Hematopoietic multipotent progenitor cell treated with erythropoietin and hydrocortisone succinate and interleukin-3 and kit ligand, for 15 days (in vitro differentiated cells): ENCODE data around the gene ESR1.
A peak's percentile ranks its signal among the peaks of the same experiment; 100 is the strongest.
"Not testable (repeated sequence)": the region's sequence is repeated elsewhere in the genome, so short reads cannot be mapped to it uniquely, and the experiment has no call there.

Experiments
- DNase-seq: peaks from one replicate; pipeline ENCODE4 v3.0.0-alpha.2; 2015; ENCODE audit warnings: low spot score

ESR1 gene

DNA sequence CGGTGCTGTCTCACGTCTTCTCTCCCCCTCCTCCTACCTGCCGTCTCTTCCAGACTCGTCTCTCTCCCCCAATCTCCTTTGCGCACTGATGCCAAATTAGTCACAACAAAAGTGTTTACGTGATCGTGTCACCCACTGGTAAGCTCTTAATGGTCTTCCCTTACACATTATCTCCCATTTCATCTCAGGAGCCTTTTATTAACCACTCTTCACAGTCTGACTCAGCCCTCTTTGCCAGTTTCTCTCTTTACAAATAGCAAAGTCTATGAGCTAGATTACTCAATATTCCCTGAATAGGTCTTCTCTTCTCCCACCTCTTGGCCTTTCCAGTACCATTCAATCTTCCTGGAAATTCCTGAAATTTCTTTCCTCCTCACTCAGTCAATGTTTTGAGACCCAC is 247.0 kb downstream of the ESR1 start:
- no peak for DNase-seq

DNA sequence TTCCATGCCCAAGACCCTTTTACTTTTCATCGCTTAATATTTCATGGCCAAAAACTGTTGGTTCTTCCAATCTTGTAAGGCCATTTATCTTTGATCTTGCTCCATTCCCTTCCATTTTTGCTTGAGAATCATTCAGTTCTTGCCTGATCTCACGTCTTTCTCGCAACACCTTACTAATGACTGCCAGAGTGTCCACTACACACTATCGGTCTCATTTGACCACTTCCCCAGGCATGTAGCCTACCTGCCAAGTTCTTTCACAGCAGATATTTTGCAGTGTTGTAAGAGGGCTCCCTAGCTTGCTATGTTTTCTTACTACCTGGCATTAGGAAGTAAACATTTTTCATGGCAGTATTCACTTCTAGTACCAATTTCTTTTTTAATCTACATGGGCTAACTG is 248.0 kb downstream of the ESR1 start:
- DNase-seq, result no peak

DNA sequence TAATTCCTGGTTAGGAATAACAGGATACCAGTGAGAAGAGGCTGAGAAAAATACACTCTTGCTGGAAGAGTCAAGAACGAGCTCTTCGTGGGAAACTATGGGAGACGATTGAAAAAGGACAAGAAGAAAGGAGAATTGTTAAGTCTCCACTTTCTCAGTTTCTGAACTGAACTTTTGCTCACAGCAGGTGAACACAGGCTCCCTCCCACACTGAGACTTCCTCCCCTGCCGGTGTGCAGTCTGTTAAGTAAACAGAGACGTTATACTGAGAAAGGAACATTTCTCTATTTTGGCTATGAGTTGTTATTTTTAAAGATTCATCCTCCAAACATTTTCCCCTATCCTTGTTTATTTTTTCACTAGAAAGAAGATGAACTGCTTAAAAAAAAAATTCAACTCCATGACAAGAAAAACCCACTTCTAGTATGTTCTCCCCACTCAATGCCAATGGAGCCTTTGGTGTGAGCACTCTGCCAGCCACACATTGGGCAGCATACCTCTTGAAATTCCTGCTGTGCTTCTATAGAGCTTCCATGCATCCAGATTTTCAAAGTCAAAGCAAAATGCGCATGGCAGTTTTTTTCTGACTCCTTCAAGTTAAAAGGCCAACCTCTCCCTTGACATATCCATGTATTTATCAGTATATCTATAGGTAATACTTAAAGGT is 250.5 kb downstream of the ESR1 start:
- no peak for DNase-seq

DNA sequence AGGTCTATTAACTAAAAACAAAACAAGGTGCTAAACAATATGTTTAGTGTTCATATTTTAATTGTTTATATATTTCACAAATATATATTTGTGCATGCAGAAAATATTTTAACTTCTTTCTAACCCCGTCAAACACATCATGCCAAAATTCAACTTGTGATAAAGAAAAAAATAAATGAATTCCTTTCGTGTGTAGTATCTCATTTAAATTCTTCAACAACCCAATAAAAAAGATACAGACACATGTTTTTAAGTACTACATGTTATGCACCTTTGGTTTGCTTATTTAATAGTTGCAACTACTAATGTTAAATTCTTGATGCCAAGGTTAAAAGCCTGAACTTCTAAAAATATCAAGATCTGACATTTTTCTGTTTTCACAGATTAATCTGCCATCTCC is 252.4 kb downstream of the ESR1 start:
- no peak for DNase-seq

DNA sequence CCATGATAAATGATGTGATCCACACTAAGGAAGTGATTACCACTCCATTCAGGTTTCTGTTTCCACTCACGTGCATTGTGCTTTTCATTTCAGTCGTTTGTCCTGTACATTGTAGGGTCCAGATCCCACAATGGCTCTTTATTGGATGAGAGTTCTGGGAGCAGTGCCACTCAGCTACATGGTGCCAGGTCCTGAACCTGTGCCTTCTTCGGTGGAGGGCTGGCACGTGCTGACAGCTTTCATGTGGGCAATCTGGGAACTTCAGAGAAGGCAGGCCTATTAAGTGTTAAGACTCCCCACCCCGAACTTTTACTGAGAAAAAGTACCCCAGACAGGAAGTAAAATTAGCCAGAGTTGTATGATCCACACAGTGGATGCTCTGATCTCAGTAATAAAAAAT is 255.0 kb downstream of the ESR1 start:
- no peak for DNase-seq

DNA sequence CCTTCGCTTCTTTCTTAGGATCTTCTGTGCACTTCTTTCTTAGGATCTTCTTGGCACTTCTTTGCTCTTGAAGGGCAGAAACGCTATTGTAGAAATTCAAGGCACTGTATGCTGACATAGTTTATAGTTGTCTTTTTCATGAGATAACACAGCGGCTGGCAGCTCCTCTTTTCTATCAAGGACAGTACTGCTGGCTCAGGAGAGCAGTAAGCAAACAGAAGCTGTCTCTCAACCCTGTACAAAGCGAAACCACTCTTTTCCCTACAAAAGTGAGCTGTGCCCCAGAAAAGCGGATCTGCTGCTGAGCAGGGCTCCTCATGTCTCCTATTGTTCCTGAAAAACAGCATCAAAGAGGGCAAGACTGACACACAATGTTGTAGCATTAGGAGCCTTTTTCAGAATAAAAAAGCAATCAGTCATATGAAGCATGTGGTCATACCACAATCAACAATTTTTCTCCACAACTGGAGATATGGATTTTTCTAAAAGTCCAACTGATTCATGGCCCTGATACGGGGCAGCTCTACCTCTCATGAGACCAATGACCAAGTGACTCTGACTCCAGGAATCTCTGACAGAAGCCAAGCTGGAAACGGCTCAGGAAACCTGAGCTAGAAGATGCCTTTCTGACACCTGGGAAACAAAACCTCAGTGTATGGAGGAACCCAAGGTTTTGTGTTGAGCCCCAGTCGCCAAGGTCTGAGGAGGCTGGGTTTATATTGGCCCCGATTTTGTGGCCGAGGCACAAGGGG is 255.9 kb downstream of the ESR1 start:
- DNase-seq, result no peak

DNA sequence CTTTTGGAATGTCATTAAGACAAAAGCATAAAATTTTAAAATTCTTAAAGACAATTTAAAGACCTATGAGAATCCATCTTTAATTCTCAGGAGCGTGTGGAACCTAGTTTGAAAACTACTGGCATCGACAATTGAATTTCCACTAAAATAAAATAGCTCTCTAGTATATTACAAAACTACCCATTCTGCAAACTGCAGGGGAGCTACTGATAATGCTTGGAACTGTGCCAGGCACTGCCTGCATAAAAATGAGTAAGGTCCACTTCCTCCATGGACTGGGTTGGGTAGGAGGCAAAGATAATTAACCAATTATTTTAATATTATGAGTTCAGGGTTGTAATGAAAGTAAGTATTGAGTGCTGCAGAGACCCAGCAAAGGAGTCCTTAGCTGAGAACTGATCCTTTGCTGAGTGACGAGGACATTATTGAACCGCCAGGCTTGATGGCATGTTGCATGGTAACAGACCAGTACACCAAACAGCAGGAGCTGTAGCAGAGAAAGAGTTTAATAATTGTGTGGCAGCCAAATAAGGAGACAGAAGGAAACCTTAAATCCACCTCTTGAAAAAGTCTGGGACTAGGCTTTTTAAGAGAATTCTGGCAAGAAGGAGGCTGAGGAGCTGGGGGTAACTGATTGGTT is 261.3 kb downstream of the ESR1 start:
- DNase-seq, result peak; percentile 8

DNA sequence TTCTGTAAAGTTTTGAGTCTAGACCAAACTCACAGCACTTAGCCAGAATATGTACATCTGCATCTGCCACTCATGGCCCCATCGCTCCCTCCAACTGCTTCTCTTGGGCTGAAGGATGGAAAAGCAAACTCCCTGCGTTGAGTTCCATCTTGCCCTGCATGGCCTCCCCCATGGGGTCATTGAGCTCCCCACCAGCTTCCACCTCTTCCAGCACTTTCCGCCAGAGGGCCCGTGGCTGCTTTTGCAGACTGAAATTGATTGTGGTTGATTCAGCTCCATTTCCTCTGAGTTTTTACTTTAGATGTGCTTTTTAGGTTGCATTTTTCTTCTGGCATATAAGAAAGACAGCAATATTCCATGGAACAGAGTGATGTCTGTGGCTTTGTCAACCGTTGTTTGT is 263.1 kb downstream of the ESR1 start:
- no peak for DNase-seq

DNA sequence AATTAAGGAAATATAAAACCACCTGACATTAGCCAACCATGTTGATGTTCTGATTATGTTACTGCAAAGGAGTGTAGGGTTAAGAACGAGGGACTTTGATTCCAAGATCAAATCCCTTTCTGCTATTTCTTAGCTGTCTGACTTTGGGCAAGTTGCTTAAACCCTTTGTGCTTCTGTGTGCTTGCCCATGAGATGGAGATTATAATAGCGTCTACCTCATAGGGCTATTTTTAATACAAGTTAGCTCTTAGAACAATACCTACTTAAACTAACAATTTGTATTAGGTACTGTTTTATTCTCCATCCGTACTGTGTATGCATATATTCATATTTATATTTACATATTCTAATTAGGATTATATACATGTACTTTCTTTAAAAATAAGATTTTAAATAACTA is 263.8 kb downstream of the ESR1 start:
- no peak for DNase-seq

DNA sequence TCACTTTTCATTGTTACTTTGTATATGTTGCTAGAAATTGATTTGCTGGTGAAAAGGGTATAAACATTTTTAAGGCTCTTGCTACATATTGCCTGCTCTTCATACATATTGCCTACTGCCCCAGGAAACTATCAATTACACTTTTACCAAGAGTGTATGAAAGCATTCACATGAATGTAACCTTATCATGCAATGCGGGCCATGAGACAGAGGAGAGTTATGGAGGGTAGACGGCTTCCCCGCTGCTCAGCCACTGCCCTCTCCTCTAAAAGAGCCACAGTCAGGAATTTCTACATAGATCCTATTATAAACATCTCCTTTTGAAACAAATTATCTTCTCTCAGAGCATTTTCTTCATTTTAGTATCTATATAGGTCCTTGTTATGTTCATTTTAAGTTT is 264.4 kb downstream of the ESR1 start:
- no peak for DNase-seq

DNA sequence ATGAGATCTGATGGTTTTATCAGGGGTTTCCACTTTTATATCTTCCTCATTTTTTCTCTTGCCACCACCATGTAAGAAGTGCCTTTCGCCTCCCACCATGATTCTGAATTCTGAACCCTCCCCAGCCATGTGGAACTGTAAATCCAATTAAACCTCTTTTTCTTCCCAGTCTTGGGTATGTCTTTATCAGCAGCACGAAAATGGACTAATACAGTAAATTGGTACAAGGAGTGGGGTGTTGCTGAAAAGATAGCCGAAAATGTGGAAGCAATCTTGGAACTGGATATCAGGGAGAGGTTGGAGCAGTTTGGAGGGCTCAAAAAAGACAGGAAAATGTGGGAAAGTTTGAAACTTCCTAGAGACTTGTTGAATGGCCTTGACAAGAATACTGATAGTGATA is 268.8 kb downstream of the ESR1 start:
- DNase-seq, result not testable (repeated sequence)

DNA sequence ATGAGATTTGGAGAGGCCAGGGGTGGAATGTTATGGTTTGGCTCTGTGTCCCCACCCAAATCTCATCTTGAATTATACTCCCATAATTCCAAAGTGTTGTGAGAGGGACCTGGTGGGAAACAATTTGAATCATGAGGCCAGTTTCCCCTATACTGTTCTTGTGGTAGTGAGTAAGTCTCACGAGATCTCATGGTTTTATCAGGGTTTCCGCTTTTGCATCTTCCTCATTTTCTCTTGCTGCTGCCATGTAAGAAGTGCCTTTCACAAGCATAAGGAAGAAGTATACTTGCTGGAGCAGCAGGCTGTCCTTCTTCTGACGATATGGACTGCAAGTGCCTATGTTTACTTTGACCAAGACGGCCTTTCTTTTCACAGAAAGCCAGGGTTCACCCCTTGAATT is 270.5 kb downstream of the ESR1 start:
- DNase-seq, result no peak

DNA sequence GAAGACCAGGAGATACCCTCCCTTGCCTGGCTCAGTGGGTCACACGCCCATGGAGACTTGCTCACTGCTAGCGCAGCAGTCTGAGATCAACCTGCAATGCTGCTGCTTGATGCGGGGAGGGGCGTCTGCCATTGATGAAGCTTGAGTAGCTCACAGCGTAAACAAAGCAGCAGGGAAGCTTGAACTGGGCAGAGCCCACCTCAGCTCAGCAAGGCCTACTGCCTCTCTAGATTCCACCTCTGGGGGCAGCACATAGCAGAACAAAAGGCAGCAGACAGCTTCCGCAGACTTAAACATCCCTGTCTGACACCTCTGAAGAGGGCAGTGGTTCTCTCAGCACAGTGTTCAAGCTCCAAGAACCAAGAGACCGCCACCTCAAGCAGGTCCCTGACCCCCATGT is 271.3 kb downstream of the ESR1 start:
- DNase-seq, result no peak

DNA sequence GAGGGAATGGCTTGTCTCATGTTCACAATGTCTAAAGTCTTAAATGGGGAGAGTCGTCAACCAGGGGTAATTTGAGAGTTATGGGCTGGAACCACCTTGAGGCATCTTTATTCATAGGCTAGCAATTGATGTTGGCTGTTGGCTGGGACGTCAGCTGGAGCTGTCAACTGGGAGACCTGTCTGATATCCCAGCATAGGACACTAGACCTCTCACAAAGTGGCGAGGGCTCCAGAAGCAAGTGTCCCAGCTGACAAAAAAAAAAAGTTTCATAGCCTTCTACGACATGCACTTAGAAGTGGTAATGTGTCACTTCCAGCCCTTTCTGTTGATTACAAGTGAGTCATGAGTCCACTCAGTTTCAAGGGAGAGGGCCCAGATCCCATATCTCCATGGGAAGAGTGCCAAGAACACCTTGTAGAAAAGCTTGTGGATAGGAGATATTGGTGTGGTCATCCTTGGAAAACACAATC is 278.0 kb downstream of the ESR1 start:
- DNase-seq, result no peak

DNA sequence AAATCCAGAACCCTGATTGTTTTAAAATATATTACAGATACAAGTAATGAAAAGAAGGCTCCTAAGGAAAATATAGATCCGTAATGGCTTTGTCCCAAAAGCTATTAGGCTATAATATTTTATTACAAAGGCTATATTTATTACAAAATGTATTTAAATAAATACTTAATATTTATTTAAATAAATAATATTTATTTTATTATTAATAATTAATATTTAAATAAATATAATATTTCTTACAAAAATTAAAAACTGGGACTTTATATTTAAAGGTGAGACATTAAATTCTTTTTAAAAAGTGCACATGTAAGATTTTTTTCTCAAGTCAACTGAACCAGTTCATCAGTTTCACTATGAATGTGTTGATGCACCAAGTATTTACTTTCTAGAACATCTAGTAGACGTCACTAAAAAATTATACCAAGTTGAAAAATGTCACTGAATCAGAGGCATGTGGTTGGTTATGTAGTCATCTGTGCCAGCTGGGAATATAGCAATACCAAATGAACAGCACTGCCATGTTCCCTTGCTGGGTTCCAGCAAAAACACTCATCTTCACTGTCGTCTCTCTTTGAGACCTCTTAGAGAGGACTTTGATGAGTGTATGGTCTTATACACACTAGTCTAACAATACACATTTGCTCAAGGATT is 278.9 kb downstream of the ESR1 start:
- DNase-seq, result no peak

DNA sequence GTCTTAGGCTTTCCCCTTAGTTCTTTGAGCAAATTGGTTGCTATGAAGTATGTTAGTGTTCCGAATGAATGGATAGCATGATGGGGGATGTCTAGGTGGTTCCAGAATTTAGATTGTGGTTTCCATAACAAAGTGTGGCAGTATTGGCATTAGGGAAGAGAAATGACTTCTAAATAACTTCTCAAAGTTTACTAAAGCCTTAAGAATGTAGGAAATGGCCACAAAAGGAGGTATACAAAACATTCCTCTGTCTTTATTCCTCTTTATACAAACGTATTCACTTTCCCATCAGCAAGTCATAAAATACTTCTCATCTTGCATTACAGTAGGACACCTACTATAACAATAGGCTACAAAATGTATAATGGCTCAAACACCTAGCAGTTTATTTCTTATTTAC is 279.6 kb downstream of the ESR1 start:
- DNase-seq, result no peak

DNA sequence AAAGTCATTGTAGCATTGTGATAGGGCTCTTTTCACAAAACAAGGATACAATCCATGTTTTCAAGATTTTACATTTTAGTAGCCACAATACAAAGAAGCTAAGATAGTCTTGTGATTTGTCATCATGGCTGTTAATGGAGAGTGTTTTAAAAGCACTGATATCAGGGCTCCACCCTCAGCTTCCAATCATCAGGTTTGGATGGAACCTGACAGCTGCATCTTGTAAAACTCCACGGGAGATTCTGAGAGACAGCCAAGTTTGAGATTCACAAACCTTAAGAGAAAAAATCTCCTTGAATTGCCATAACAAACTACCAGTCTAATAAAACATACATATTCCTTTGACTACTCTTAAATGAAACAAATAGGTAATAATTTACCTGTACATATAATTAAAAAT is 280.2 kb downstream of the ESR1 start:
- no peak for DNase-seq

DNA sequence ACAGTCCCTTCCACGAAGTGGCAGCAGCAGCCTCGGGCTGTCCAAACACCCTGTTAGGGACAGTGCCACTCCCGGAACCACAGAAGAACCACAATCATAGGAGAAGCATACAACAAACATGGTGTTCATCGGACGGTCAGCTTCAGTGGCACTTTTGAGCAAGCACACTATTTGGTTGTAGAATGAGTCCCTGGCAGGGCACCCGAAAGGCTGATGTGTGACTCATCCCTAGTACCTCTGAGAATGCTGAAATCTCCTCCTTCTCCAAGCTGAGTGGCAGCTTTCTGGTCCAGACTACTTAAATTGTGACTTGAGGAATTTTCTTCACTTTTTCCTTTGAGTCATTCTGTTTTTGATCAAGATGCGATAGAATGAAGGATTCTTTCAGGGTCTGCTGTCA is 282.5 kb downstream of the ESR1 start:
- DNase-seq, result no peak

DNA sequence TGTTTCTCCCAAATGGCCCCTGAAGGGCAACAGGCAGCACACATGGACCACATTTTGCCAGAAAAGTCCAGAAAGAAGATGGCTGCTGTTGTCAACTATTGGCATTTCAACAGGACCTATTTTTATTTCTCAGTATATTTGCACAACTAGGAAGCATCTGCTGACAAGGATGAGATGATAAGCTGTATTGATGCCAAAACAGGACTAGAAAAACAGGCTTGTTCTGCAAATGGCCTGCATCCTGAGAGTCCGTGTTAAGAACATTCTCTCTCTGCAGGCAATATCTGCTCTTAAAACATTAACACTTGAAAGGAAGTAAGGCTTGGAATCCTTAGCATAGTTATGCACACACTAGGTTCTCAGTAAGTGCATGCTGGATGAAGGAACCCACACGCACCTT is 283.7 kb downstream of the ESR1 start:
- peak; percentile 33 for DNase-seq

DNA sequence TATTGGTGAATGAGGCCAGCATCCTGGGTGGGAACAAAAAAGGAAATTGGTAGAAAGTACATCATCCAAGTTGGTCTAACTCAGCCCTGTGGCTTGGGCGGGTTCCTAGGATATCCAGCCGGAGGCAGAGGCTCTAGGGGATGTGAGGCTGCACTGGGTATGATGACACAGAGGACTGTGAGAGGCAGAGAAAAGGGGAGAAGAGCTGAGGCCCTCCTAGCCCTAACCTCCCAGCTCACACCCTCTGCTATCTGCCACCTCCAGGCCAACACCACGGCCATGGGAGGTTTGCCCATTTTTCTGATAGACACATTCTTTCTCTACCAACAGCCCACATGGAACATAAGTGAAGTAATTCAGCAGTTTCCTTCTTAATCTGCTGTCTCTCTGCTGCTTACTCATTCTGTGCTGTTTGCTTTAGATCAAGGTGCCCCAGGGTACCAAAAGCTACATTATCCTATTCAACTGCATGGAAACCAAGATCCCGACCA is 284.4 kb downstream of the ESR1 start:
- DNase-seq, result peak; percentile 67

DNA sequence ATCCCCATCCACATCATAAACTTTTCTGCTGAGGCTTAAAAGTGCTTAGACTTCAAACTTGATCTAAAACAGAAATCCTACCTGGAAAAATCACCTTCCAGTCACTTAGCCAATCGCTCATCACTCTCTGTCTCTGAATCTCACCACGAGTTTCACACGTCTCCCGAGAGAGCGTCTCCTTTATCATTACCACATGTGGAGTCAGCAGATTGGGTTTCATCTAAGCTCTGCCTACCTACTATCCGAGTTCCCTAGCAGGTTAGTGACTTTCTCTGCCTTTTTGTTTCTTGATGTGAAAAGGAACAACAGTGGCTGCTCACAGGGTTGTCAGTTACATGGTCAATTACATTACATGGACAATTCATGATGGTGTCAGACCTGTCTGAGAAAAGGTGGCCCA is 286.2 kb downstream of the ESR1 start:
- no peak for DNase-seq

DNA sequence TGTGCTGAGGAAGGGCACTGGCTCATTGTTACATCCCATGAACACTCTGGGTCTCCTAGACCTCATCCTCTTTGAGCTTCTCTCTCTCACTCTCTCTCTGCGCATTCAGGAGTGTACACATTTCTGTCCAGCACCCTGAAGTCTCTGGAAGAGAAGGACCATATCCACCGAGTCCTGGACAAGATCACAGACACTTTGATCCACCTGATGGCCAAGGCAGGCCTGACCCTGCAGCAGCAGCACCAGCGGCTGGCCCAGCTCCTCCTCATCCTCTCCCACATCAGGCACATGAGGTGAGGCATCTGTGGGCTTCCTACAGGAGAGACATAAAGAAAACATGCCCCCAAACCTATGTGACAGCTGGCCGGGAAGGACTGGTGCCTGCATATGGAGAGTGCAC is 286.8 kb downstream of the ESR1 start:
- no peak for DNase-seq
